ENCODE results near the gene ZNF76.
A peak's percentile ranks its signal among the peaks of the same experiment; 100 is the strongest.

ZNF76 gene

DNA sequence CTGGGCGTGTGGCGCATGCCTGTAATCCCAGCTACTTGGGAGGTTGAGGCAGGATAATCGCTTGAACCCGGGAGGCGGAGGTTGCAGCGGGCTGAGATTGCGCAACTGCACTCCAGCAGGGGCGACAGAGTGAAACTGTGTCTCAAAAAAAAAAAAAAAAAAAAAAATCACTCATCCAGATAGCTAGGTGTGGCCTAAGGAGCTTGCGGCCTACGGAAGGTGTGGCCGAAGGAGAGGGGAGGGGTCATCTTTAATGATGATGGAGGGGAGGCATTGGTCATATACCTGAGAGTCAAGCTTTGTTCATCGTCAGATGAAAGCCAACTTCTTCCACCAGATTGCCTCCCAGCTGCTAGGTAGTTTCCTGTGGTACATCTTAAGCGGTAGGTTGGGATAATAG, 82.0 kb downstream of the ZNF76 start:
- no peak for DNase-seq

DNA sequence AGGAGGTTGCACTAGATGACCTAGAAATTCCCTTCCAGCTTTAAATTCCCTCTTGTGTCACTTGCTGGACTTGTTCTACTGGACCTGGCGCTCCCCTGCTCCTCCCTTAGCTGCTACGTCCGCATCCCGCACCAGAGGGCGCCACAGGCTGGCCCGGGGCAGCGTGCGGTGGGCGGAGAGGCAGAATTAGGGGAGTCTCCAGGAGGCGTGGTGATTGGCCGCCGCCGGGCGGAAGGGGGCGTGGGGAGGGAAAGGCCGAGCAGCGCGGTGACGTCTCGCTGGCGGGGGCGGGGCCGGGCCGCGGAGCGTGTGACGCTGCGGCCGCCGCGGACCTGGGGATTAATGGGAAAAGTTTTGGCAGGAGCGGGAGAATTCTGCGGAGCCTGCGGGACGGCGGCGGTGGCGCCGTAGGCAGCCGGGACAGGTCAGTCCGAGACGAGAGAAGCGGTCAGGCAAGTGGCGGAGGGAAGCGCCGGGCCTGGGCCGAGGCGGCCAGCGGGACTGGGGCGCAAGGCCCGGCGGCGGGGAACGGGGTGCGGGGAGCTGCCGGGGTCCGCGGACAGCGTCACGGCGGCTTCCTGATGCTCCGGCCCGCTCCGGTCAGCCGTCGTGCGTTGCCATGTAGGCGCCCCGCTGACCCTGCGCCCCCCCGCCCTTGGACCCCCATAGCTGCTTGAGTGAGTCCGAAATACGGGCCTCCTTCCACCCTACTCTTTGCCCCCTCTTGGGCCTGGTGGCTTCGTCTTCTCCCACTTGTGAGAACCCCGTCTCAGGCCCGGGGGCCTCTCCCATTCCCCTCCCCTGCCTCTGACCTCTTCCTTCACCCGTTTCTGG, 82.9 kb downstream of the ZNF76 start, which contains the start of gene PPARD:
Gene PPARD, plus strand, starts transcription at position 301 of the 834 bp plus-strand sequence. CDS start 68,530 bp downstream, outside the sequence.
- peak; percentile 84 for DNase-seq

GRCh38 chr6:35343092-35343834, 83.7 kb downstream of the ZNF76 start:
- no peak for DNase-seq

- DNase-seq = no peak
Measured at GRCh38 chr6:35343835-35344550, 84.5 kb downstream of the ZNF76 start.
